ENCODE results near the gene MTG2.

MTG2 gene

DNA sequence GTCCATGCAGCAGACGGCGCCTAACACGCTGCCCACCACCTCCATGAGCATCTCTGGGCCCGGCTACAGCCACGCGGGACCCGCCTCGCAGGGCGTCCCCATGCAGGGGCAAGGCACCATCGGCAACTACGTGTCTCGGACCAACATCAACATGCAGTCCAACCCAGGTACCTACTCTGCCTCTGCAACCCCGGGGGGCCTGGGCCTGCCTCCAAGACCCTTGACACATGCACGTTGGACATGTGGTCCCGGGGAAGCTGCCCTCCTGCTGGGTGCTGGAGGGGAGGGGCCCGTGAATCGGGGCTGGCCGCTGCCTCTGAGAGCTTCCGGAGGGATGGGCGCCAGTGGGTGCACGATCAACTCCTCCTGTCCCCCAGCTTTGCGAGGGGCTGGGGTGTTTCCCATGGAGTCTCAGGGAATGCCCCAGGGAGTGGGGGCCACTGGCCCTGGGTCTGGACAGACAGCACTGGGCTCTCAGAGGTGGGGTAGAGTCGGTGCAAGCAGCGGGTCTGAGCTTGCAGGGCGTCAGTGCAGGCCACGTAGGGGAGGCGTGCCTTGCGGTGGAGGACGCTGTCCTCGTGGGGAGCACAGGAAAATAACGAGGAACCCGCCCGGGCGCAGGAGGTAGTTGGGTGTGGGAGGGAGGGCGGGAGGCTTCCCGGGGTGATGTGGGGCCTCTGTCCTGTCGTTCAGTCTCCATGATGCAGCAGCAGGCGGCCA, 19.9 kb upstream of the MTG2 start:
- no peak for DNase-seq (ENCODE audit: low read depth in 2 of 2)

DNA sequence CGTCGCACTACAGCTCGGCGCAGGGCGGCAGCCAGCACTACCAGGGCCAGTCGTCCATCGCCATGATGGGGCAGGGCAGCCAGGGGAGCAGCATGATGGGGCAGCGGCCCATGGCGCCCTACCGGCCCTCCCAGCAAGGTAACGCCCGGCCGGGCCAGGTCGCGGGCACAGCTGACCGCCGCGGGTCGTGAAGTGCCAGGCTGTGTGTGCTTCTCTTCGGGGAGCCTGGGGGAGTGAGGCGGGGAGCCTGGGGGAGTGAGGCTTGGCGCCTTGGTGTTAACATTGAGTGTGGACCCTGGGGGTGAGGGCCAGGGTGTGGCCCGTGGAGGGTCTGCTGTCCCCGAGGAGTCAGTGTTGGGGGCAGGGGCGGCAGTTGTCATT, 19.4 kb upstream of the MTG2 start:
- DNase-seq (ENCODE audit: low read depth in 2 of 2) = no peak

DNA sequence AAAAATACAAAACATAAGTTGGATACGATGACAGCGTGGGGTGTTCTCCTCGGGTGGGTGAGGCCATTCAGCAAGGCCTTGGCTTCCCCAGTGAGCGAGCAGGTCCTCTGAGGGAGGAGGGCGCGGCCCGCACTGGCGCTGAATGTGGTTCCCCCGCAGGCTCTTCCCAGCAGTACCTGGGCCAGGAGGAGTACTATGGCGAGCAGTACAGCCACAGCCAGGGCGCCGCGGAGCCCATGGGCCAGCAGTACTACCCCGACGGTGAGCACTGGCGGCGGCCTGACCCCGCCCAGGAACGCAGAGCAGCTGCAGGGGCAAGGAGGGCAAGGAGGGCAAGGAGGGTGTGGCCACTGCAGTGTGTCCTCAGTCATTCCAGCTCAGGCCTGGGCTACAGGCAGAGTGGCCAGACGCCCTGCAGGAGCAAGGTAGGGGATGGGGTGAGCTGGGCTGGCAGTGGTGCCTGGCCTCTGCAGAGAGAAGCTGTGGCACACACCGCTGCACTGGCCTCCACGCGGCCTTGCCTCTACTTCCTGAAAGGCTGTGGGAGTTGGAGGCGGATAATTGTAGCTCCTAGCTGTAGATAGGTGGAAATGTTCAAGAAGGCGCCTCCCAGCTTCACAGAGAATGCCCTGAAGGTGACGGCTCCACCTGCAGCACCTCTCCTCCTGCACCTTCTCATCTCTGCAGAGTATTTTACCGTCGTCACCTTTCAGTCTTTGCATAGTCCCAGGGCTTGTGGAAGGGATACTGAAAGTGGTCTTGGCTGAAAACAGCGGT, 18.7 kb upstream of the MTG2 start:
- no peak for DNase-seq (ENCODE audit: low read depth in 2 of 2)

DNA sequence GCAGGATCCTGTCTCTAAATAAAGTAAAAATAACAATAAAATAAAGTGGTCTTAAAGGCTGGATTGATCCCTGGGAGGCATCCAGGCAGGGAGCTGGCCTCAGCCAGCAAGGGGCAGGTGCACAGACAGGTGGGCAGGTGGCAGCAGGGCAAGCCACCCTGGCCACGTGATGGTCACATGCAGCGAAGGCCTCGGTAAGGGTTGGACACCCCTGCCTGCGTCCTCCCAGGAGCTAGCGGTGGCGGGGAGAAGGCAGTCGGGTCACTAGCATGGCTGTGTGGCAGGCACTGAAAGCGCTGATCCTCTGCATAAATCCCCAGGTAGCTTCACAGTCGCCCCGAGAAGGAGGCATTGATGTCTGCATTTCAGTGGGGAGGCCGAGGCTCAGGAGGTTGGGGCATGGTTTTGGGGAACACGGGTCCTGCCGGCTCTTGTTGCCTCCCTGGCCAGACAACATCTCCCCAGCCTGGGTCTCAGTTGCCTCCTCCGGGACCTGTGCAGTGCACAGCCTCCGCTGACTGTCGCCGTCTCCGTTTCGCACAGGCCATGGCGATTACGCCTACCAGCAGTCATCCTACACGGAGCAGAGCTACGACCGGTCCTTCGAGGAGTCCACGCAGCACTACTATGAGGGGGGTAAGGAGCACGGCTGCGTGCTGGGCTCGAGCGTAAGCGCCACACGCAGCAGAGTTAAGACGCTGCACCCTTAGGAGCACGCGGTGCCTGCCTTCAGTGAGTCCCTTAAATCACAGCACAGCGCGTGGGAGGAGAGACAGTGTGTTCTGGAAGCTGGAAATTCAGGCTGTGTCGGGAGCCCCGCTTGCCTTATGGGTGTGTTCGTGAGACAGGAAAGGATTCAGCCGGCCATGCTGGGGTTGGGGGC, 17.7 kb upstream of the MTG2 start:
- no peak for DNase-seq (ENCODE audit: low read depth in 2 of 2)

DNA sequence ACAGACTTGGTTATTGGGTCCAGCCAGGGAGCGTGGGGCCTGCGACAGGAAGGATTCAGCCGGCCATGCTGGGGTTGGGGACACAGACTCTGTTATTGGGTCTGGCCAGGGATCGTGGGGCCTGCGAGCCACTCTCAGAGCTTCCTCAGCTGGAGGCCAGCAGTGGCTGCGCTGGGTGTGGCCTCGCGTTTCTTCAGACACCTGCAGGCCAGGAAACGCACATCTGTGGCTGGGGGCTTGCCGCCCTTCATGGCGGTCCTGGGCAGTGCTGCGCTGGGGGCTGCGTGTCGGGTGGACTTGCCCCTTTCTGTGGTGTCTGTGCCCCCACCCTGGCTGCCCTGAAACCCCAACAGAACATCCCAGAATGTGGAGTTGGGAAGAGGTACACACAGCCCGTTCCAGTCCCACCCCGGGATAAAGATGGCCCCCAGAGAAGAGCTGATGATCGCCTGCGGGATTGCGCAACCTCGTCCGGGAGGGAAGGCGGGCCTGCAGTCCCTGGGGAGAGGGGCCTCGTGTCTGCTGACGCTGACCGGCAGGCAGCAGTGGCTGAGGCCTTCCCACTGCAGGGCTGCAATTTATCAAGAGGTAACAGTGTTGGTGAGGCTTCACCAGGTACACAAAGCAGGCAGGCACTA, 16.9 kb upstream of the MTG2 start:
- DNase-seq (ENCODE audit: low read depth in 2 of 2) = no peak

DNA sequence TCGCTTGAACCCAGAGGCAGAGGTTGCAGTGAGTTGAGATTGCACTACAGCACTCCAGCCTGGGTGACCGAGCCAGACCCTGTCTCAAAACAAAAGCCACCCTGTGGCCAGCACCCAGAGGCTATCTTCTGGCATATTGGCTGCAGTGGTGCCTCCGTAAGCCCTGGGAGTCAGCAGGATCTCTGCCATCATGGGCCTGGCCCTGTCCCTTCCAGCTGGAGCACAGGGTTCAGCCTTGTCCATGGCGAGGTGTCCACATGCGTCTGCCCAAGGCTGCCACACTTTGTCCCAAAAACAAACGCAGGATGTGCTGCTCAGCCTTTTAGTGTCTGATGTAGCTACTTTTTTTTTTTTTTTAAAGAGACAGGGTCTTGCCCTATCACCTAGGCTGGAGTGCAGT, 15.4 kb upstream of the MTG2 start:
- DNase-seq (ENCODE audit: low read depth in 2 of 2) = no peak

DNA sequence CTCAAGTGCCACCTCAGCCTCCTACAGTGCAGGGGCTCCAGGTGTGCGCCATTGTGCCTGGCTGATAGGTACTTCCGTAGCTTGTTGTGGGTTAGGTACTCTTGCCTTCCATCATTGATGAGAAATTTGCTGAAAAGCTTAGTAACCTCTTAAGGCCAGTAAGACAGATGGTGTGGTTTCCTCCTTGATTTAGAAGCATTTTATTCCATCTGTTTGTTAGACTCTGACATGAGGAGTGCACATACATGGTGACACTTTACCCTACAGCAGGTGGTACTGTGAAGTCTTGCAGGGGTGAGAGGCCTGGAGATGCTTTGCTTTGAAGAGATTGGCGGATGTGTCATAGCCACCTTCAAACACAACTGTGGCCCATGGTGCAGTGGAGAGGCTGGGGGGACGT, 14.8 kb upstream of the MTG2 start:
- no peak for DNase-seq (ENCODE audit: low read depth in 2 of 2)

DNA sequence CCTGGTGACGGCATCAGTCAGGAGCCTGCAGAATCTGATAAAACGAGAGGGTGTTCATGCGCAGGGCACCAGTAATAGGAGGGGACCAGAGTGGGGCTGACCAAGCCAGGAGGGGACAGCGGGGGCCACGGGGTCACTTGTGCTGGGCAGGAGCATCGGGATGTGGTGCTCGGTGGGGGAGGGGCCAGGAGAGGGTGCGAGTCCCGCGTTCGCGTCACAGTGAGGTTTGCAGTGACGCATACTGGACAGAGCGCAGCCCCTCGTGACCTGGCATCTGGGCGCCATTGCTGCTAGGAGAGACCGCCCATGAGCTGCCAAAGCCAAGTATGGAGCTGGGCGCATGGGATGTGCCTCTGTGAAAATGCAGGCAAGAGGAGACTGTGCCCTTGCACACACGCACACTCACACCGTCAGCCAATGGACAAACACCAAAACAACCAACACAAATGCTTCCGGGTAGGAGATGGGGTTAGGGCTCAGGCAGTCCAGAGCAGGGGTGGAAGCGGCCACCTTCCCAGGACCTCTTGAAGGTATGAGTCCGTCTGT, 13.9 kb upstream of the MTG2 start:
- DNase-seq (ENCODE audit: low read depth in 2 of 2) = no peak

DNA sequence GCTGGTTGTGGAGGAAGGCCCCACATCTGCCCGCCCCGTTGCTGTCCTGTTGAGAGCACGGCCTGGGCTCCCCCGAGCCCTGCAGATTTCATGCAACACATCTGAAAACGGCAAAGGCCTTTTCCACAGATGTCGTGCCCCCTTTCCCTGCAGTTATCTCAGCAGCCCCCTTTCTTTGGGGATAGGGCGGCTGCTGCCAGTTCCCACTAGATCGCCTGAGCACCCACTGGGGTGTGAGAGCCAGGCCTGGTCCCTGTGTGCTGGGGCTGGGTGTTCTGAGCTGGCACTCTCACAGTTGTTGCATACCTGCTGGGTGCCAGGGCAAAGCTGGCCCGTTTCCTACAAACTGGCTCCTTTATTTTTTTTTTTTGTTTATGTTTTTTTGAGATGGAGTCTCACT, 12.3 kb upstream of the MTG2 start:
- DNase-seq (ENCODE audit: low read depth in 2 of 2) = no peak

DNA sequence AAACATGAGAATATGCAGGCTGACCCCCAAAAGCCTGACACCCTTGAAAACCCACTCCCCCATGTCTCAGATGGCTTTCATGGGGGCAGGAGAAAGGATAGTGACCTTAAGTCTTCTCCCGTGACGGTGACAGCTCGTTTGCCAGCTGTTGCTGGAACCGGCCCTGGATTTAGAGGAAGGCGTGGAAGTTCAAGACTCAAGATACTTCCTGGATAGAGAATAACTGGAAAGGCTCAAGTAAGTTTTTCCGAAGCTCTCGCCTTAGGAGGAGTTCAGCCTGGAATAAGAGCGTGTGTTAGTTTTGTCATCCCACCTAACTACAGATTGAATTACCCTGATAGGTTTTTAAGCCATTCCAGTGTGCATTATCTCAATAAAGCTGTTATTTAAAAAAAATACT, 11.6 kb upstream of the MTG2 start:
- no peak for DNase-seq (ENCODE audit: low read depth in 2 of 2)

DNA sequence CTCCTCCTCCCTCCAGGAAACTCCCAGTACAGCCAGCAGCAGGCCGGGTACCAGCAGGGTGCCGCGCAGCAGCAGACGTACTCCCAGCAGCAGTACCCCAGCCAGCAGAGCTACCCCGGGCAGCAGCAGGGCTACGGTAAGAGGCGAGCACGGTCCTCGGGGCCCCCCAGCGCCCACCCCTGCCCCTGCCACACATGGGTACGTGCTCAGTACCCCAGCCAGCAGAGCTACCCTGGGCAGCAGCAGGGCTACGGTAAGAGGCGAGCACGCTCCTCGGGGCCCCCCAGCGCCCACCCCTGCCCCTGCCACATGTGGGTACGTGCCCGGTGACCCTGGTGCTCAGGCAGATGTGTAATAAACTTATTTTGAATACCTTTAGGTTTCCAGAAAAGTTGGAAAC, 10.2 kb upstream of the MTG2 start:
- no peak for DNase-seq (ENCODE audit: low read depth in 2 of 2)

DNA sequence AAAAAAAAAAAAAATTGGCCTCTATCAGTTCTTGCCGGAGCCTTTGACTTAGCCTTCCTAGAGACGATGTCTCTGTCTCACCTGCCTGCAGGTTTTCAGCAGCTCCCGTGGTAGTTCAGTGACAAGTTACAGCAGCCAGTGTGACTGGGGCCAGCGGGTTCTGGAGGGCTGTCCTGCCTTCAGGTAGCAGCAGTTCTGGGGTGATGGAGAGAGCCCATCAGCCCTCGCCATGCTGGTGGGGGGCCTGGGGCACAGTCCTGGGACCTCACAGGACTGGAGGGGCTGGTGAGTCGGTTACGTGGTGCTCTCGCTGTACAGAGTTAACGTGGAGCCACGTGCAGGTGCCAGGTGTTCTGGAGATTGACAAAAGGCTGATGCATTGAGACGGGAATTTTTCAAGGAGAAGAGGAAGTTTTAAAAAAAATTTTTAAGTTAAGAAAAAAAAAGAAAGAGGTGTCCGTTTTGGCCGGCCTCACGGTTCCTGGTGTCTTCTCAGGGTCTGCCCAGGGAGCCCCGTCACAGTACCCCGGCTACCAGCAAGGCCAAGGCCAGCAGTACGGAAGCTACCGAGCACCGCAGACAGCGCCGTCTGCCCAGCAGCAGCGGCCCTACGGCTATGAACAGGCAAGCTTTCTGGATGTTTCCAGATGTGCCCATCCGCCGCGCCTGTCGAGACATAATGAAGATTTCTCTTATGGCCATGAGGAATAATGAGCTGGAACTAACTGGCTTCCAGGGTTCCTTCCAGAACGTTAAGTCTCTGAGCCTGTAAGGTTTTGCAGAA, 8.6 kb upstream of the MTG2 start:
- no peak for DNase-seq (ENCODE audit: low read depth in 2 of 2)

DNA sequence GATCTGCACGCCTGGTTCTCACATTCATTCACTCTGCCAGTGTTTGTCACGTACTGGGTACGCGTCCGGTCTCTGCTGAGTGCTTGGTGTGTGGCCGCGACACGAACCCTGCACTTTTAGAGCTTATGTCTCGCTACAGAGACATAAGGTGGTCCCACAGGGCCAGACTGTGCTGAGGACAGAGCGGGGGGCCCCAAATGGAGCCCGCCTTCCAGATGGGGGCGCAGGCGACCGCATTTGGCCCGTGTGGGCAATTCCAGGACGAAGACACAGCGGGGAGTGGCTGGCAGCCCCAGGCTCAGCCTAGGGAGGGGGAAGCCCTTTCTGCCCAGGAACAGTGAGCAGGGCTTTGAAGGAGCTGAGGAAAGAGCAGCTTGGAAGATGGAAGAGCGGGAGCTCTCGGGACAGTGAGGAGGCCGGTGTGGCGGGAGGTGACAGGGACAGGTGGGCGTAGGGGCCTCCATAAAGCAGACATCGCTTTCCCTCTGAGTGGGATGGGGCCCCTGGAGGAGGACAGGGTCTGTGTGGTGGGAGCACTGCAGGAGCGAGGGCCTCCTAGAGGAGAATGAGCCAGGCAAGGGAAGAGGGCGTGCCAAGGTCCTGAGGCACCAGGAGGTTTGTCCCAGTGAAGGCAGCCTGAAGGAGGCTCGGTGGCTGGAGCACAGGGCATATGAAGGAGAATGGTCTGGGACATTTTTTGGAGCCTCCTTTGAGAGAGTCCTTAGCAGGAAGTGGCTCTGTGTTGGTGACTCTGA, 7.8 kb upstream of the MTG2 start:
- DNase-seq (ENCODE audit: low read depth in 2 of 2) = no peak

DNA sequence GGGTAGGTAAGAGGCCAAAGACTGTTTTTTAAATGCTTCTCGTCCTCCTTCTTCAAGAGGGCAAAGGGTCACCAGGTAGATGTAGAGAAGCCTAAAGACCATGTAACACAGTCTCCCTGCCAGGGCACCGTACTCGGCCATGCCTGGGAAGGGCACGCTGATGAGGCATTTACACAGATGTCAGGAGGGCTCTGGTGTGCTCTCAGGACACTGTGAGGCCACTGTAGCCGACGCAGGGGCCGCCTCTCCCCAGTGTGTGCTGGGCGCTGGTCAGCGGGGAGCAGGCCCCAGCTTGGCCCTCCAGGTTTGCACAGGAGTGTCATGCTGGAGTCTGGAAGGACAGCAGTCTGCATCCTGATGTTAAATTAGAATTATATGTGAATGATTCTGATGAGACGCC, 7.1 kb upstream of the MTG2 start:
- DNase-seq (ENCODE audit: low read depth in 2 of 2) = no peak

DNA sequence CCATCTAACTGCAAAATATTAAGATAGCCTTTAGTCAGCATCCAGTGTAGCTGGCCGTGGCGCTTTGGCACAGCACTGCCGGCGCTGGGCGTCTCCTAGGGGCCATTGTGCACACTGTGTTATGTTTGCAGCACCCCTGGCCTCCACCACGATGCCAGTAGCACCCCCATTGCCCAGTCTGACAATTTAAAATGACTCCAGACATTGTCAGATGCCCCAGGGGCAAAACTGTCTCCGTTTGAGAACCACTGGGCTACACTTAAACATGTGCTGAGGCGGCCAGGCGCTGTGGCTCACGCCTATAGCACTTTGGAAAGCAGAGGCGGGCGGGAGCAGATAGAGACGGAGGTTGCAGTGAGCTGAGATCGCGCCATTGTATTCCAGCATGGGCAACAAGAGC, 6.0 kb upstream of the MTG2 start:
- DNase-seq (ENCODE audit: low read depth in 2 of 2) = no peak

DNA sequence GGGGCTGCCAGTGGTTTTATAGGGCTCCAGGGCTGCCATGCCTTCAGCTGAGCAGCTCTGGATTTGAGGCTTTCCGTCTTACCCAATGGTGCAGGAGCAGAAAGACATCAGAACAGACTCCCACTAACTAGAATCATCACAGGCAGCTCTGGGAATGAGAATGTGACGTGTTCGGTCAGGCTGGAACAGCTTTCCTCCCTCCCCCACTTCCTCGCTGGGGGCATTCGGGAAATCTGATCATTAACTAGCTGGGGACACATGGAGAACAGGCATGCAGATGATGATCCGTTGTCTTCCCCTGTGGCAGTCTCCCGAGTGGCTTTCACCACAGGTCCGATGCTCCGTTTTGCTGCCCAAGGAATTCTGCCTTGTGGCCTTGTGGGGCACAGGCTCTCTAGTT, 5.5 kb upstream of the MTG2 start:
- DNase-seq (ENCODE audit: low read depth in 2 of 2) = no peak

DNA sequence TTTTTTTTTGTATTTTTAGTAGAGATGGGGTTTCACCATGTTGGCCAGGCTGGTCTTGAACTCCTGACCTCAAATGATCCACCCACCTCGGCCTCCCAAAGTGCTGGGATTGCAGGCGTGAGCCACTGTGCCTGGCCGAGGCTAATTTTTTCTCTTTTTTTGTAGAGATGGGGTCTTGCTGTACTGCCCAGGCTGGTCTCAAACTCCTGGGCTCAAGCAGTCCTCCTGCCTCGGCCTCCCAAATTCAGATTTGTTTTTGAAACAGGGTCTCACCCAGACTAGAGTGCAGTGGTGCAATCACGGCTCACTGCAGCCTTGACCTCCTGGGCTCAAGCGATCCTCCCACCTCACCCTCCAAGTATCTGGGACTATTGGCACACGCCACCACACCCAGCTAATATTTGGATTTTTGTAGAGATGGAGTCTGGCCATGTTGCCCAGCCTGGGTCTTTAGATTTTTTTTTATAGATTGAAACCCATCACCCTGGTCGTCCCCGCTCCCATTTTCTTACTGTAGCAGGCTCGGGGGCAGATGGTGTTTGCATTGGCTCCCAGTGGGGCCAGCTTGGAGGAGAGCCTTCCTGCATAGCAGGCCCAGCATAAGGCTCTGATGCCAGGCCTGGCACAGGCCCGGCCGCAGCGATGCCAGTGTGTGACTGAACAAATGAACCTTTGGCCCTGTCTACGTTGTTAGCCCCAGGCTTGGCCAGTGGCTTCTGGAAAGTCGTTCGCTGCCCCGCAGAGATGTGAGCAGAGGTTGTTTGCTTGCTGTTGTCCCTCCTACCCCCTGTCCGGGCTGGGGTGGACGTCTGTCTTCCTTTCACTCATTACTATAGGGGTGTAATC, 4.3 kb upstream of the MTG2 start:
- DNase-seq (ENCODE audit: low read depth in 2 of 2) = no peak

DNA sequence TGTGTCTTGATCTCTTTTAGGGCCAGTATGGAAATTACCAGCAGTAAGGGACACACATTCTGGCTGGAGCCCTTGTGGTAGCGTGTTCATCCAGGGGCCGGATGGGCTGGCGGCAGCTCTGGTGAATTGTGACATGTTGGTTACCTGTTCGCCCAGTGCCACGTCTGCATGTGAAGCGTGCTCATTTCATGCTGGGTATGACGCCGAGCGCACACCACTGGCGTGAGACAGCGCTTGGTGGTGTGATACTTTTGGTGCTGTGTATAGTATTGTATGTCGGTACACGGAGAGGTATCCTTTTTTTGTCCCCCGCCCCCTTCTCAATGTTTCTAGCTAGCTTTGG, 3.7 kb upstream of the MTG2 start:
- DNase-seq (ENCODE audit: low read depth in 2 of 2) = no peak

DNA sequence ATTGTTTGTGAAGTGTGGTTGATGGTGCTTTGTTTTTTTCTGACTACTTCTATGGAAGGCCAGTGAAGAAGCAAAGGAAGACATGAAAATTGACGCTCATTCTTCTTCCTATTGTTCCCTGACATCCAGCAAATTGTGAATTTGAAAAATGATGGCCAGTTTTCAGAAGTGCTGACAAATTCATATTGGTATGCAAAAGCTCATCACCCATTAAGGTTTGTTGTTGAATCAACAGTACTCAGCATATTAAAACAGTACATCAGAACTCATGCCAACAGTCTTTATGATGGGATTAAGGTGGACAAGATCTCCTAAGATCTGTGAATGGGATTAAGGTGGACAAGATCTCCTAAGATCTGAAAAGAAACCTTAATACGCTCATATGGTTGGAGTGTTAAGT, 1.0 kb upstream of the MTG2 start:
- no peak for DNase-seq (ENCODE audit: low read depth in 2 of 2)

Measured in stimulated activated CD4-positive, alpha-beta T cell treated with anti-CD3 and anti-CD28 coated beads, Interleukin-1b, Interleukin-23, amount 100 ng/mL, for 4 hours (primary cell).